ENCODE results near the gene PDXK.

Gene PDXK

GRCh38 chr21:43752758-43753438 is 34.0 kb downstream of the PDXK start:
- Histone ChIP-seq H2BK120ac (ENCODE audit: insufficient read depth, low read length, poor library complexity) (no peak overlapping the region), H3K4ac (ENCODE audit: low read depth, low read length) (no peak overlapping the region), H3K79me1 (ENCODE audit: low read length) (no peaks in the 10 kb centered on the region), H3K9me3 (ENCODE audit: insufficient read depth, low read depth, low read length) (peaks cover 6% of the 10 kb centered on the region), H3K14ac (ENCODE audit: low read length) (no peak overlapping the region), H3K4me2 (ENCODE audit: low read length) (no peak overlapping the region), H3K4me3 (ENCODE audit: low read depth, low read length) (no peak overlapping the region), H3K27me3 (ENCODE audit: insufficient read depth, low read length) (no peaks in the 10 kb centered on the region), H2BK5ac (ENCODE audit: low read depth, low read length, poor library complexity) (no peak overlapping the region), H3K18ac (ENCODE audit: low read length) (no peak overlapping the region), H3K9ac (ENCODE audit: low read length) (no peak overlapping the region), H4K12ac (ENCODE audit: low read depth, low read length) (no peak overlapping the region), H3K23ac (ENCODE audit: low read length) (no peak overlapping the region), H2BK12ac (ENCODE audit: low read length) (no peak overlapping the region), H2AK5ac (ENCODE audit: low read length) (no peak overlapping the region), H3K4me1 (ENCODE audit: control insufficient read depth in 1 of 2, insufficient read depth in 2 of 2, low read length in 2 of 2) (no peaks in the 10 kb centered on the region), H3K36me3 (ENCODE audit: control insufficient read depth in 1 of 2, insufficient read depth in 2 of 2, low read length in 2 of 2) (peaks cover 78 to 83% of the 10 kb centered on the region in 2 experiments), H4K91ac (ENCODE audit: low read depth, low read length) (no peak overlapping the region), H4K8ac (ENCODE audit: low read depth, low read length) (no peak overlapping the region), H3K27ac (ENCODE audit: low read depth, low read length) (no peak overlapping the region), H2AFZ (ENCODE audit: insufficient read depth, low read length, poor library complexity) (no peak overlapping the region), H3K79me2 (ENCODE audit: control insufficient read depth, insufficient read depth, low read length, poor library complexity) (no peaks in the 10 kb centered on the region)
- WGBS (ENCODE audit: extremely low coverage, insufficient coverage, insufficient read length), result no CpG with 5 or more reads among the region's 28 CpGs
- no peak for DNase-seq

- Histone ChIP-seq H3K79me1 (ENCODE audit: low read length) (no peaks in the 10 kb centered on the region), H3K4me1 (ENCODE audit: control insufficient read depth in 1 of 2, insufficient read depth in 2 of 2, low read length in 2 of 2) (no peaks in the 10 kb centered on the region), H3K4me2 (ENCODE audit: low read length) (no peak overlapping the region), H4K91ac (ENCODE audit: low read depth, low read length) (no peak overlapping the region), H2AK5ac (ENCODE audit: low read length) (no peak overlapping the region), H3K9me3 (ENCODE audit: insufficient read depth, low read depth, low read length) (peaks cover 6% of the 10 kb centered on the region), H2BK120ac (ENCODE audit: insufficient read depth, low read length, poor library complexity) (no peak overlapping the region), H3K27me3 (ENCODE audit: insufficient read depth, low read length) (no peaks in the 10 kb centered on the region), H3K79me2 (ENCODE audit: control insufficient read depth, insufficient read depth, low read length, poor library complexity) (no peaks in the 10 kb centered on the region), H2BK12ac (ENCODE audit: low read length) (no peak overlapping the region), H3K18ac (ENCODE audit: low read length) (no peak overlapping the region), H3K9ac (ENCODE audit: low read length) (no peak overlapping the region), H3K4me3 (ENCODE audit: low read depth, low read length) (no peak overlapping the region), H2BK5ac (ENCODE audit: low read depth, low read length, poor library complexity) (no peak overlapping the region), H4K8ac (ENCODE audit: low read depth, low read length) (no peak overlapping the region), H3K27ac (ENCODE audit: low read depth, low read length) (no peak overlapping the region), H2AFZ (ENCODE audit: insufficient read depth, low read length, poor library complexity) (no peak overlapping the region), H3K4ac (ENCODE audit: low read depth, low read length) (no peak overlapping the region), H3K14ac (ENCODE audit: low read length) (no peak overlapping the region), H4K12ac (ENCODE audit: low read depth, low read length) (no peak overlapping the region), H3K36me3 (ENCODE audit: control insufficient read depth in 1 of 2, insufficient read depth in 2 of 2, low read length in 2 of 2) (peaks cover 77 to 87% of the 10 kb centered on the region in 2 experiments), H3K23ac (ENCODE audit: low read length) (no peak overlapping the region)
- no CpG with 5 or more reads among the region's 16 CpGs for WGBS (ENCODE audit: extremely low coverage, insufficient coverage, insufficient read length)
- no peak for DNase-seq
Measured at GRCh38 chr21:43753439-43753799, 34.5 kb downstream of the PDXK start.

GRCh38 chr21:43754948-43755781 is 36.2 kb downstream of the PDXK start:
- Histone ChIP-seq H3K79me2 (ENCODE audit: control insufficient read depth, insufficient read depth, low read length, poor library complexity) (no peaks in the 10 kb centered on the region), H4K12ac (ENCODE audit: low read depth, low read length) (no peak overlapping the region), H2BK12ac (ENCODE audit: low read length) (no peak overlapping the region), H2AFZ (ENCODE audit: insufficient read depth, low read length, poor library complexity) (no peak overlapping the region), H2BK5ac (ENCODE audit: low read depth, low read length, poor library complexity) (no peak overlapping the region), H3K4me1 (ENCODE audit: control insufficient read depth in 1 of 2, insufficient read depth in 2 of 2, low read length in 2 of 2) (no peaks in the 10 kb centered on the region), H3K27ac (ENCODE audit: low read depth, low read length) (no peak overlapping the region), H3K4me3 (ENCODE audit: low read depth, low read length) (no peak overlapping the region), H3K23ac (ENCODE audit: low read length) (no peak overlapping the region), H3K18ac (ENCODE audit: low read length) (no peak overlapping the region), H3K79me1 (ENCODE audit: low read length) (no peaks in the 10 kb centered on the region), H3K9ac (ENCODE audit: low read length) (no peak overlapping the region), H4K8ac (ENCODE audit: low read depth, low read length) (no peak overlapping the region), H3K4me2 (ENCODE audit: low read length) (no peak overlapping the region), H3K36me3 (ENCODE audit: control insufficient read depth in 1 of 2, insufficient read depth in 2 of 2, low read length in 2 of 2) (peaks cover 72 to 82% of the 10 kb centered on the region in 2 experiments), H3K4ac (ENCODE audit: low read depth, low read length) (no peak overlapping the region), H3K9me3 (ENCODE audit: insufficient read depth, low read depth, low read length) (peaks cover 6% of the 10 kb centered on the region), H2BK120ac (ENCODE audit: insufficient read depth, low read length, poor library complexity) (no peak overlapping the region), H3K27me3 (ENCODE audit: insufficient read depth, low read length) (no peaks in the 10 kb centered on the region), H3K14ac (ENCODE audit: low read length) (no peak overlapping the region), H4K91ac (ENCODE audit: low read depth, low read length) (no peak overlapping the region), H2AK5ac (ENCODE audit: low read length) (no peak overlapping the region)
- no peak for DNase-seq
- WGBS (ENCODE audit: extremely low coverage, insufficient coverage, insufficient read length), result no CpG with 5 or more reads among the region's 26 CpGs

- no peak overlapping the region for H3K9ac ChIP-seq (ENCODE audit: low read length)
- no peak overlapping the region for H3K27ac ChIP-seq (ENCODE audit: low read depth, low read length)
- no peak overlapping the region for H3K4me3 ChIP-seq (ENCODE audit: low read depth, low read length)
- peaks cover 71 to 79% of the 10 kb centered on the region in 2 experiments for H3K36me3 ChIP-seq (ENCODE audit: control insufficient read depth in 1 of 2, insufficient read depth in 2 of 2, low read length in 2 of 2)
- no CpG with 5 or more reads among the region's 37 CpGs for WGBS (ENCODE audit: extremely low coverage, insufficient coverage, insufficient read length)
- H3K18ac ChIP-seq (ENCODE audit: low read length), result no peak overlapping the region
- H4K12ac ChIP-seq (ENCODE audit: low read depth, low read length), result no peak overlapping the region
- DNase-seq, result no peak
- H3K27me3 ChIP-seq (ENCODE audit: insufficient read depth, low read length), result no peaks in the 10 kb centered on the region
- H3K14ac ChIP-seq (ENCODE audit: low read length), result no peak overlapping the region
- H4K91ac ChIP-seq (ENCODE audit: low read depth, low read length), result no peak overlapping the region
- no peaks in the 10 kb centered on the region for H3K4me1 ChIP-seq (ENCODE audit: control insufficient read depth in 1 of 2, insufficient read depth in 2 of 2, low read length in 2 of 2)
- no peak overlapping the region for H2BK120ac ChIP-seq (ENCODE audit: insufficient read depth, low read length, poor library complexity)
- no peak overlapping the region for H2AFZ ChIP-seq (ENCODE audit: insufficient read depth, low read length, poor library complexity)
- no peaks in the 10 kb centered on the region for H3K79me2 ChIP-seq (ENCODE audit: control insufficient read depth, insufficient read depth, low read length, poor library complexity)
- no peak overlapping the region for H2AK5ac ChIP-seq (ENCODE audit: low read length)
- no peak overlapping the region for H2BK5ac ChIP-seq (ENCODE audit: low read depth, low read length, poor library complexity)
- no peaks in the 10 kb centered on the region for H3K79me1 ChIP-seq (ENCODE audit: low read length)
- no peak overlapping the region for H2BK12ac ChIP-seq (ENCODE audit: low read length)
- no peak overlapping the region for H3K4ac ChIP-seq (ENCODE audit: low read depth, low read length)
- no peak overlapping the region for H3K4me2 ChIP-seq (ENCODE audit: low read length)
- no peak overlapping the region for H4K8ac ChIP-seq (ENCODE audit: low read depth, low read length)
- H3K9me3 ChIP-seq (ENCODE audit: insufficient read depth, low read depth, low read length), result peaks cover 2% of the 10 kb centered on the region
- no peak overlapping the region for H3K23ac ChIP-seq (ENCODE audit: low read length)
Measured at GRCh38 chr21:43755820-43756594, 37.1 kb downstream of the PDXK start.
